ENCODE data around the gene PGBD5.
"Not testable (repeated sequence)": the region's sequence is repeated elsewhere in the genome, so short reads cannot be mapped to it uniquely, and the experiment has no call there.

The PGBD5 gene

GRCh38 chr1:230426246-230427093, at the start of gene PGBD5:
PGBD5 (minus strand) TSS chr1:230426332; CDS start chr1:230425928, 404 bp downstream.
- peak; percentile 96 for DNase-seq (ENCODE audit: low spot score)

- not testable (repeated sequence) for DNase-seq (ENCODE audit: low spot score)
Measured at GRCh38 chr1:230474924-230475323, 48.8 kb upstream of the PGBD5 start.

GRCh38 chr1:230470750-230471149, 44.6 kb upstream of the PGBD5 start:
- DNase-seq (ENCODE audit: low spot score): not testable (repeated sequence)

- no peak for DNase-seq (ENCODE audit: low spot score)
Measured at GRCh38 chr1:230469271-230469670, 43.1 kb upstream of the PGBD5 start.

- DNase-seq (ENCODE audit: low spot score): no peak
Measured at GRCh38 chr1:230465691-230466090, 39.6 kb upstream of the PGBD5 start.

- DNase-seq (ENCODE audit: low spot score): no peak
Measured at GRCh38 chr1:230464671-230465070, 38.5 kb upstream of the PGBD5 start.

- DNase-seq (ENCODE audit: low spot score): no peak
Measured at GRCh38 chr1:230463760-230464159, 37.6 kb upstream of the PGBD5 start.

GRCh38 chr1:230463326-230463725, 37.2 kb upstream of the PGBD5 start:
- no peak for DNase-seq (ENCODE audit: low spot score)

- no peak for DNase-seq (ENCODE audit: low spot score)
Measured at GRCh38 chr1:230459465-230459864, 33.3 kb upstream of the PGBD5 start.

- no peak for DNase-seq (ENCODE audit: low spot score)
Measured at GRCh38 chr1:230458509-230458908, 32.4 kb upstream of the PGBD5 start.

GRCh38 chr1:230456478-230456877, 30.3 kb upstream of the PGBD5 start:
- no peak for DNase-seq (ENCODE audit: low spot score)

GRCh38 chr1:230455291-230455690, 29.2 kb upstream of the PGBD5 start:
- no peak for DNase-seq (ENCODE audit: low spot score)

- DNase-seq (ENCODE audit: low spot score): no peak
Measured at GRCh38 chr1:230453377-230453776, 27.2 kb upstream of the PGBD5 start.

- peak; percentile 44 for DNase-seq (ENCODE audit: low spot score)
Measured at GRCh38 chr1:230441183-230442029, 15.3 kb upstream of the PGBD5 start.

GRCh38 chr1:230435108-230435507, 9.0 kb upstream of the PGBD5 start:
- no peak for DNase-seq (ENCODE audit: low spot score)

- no peak for DNase-seq (ENCODE audit: low spot score)
Measured at GRCh38 chr1:230431527-230431926, 5.4 kb upstream of the PGBD5 start.

- no peak for DNase-seq (ENCODE audit: low spot score)
Measured at GRCh38 chr1:230430499-230430898, 4.4 kb upstream of the PGBD5 start.

GRCh38 chr1:230429067-230429735, 3.1 kb upstream of the PGBD5 start:
- no peak for DNase-seq (ENCODE audit: low spot score)

- DNase-seq (ENCODE audit: low spot score): peak; percentile 58
Measured at GRCh38 chr1:230427981-230428380, 1.8 kb upstream of the PGBD5 start.

- no peak for DNase-seq (ENCODE audit: low spot score)
Measured at GRCh38 chr1:230427094-230427876, 1.2 kb upstream of the PGBD5 start.

- DNase-seq (ENCODE audit: low spot score): peak; percentile 38
Measured at GRCh38 chr1:230425252-230426091, 660 bp downstream of the PGBD5 start.

All from iPS-NIHi11 (cell line).